ENCODE measurements around the gene SHOC1.

DNA sequence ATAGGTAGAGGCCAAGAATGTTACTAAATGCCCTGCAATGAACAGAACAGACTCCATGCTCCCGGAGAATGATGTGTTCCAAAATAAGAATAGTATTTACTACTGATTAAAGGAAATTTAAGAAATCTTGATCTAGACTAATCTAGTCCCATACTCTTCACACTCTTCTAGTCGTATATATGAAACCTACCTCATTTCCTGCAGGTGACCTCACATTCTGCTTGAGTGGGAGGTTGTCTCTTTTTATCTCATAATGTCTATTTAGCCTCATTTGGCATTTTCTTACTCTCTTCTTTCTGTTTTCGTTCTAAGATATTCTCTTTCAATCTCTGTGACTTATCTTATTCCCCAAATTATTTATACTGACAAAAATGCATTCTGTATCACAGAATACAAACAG lies 9.2 kb upstream of the SHOC1 start:
- TF ChIP-seq, protein P1, sequence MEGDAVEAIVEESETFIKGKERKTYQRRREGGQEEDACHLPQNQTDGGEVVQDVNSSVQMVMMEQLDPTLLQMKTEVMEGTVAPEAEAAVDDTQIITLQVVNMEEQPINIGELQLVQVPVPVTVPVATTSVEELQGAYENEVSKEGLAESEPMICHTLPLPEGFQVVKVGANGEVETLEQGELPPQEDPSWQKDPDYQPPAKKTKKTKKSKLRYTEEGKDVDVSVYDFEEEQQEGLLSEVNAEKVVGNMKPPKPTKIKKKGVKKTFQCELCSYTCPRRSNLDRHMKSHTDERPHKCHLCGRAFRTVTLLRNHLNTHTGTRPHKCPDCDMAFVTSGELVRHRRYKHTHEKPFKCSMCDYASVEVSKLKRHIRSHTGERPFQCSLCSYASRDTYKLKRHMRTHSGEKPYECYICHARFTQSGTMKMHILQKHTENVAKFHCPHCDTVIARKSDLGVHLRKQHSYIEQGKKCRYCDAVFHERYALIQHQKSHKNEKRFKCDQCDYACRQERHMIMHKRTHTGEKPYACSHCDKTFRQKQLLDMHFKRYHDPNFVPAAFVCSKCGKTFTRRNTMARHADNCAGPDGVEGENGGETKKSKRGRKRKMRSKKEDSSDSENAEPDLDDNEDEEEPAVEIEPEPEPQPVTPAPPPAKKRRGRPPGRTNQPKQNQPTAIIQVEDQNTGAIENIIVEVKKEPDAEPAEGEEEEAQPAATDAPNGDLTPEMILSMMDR (conservative IDR thresholded peaks at IDR 0.05; ENCODE audit: low read depth, low read length): no peak
- TF ChIP-seq POLR2A (IDR thresholded peaks at IDR 0.05; ENCODE audit: low read depth, low read length) (no peak), NFE2L2 (IDR thresholded peaks at IDR 0.05; ENCODE audit: low read depth, low read length) (no peak), CEBPB (IDR thresholded peaks at IDR 0.05; ENCODE audit: low read depth, low read length) (no peak), RAD21 (IDR thresholded peaks at IDR 0.05; ENCODE audit: low read length) (no peak), CHD1 (IDR thresholded peaks at IDR 0.05; ENCODE audit: low read depth, low read length) (no peak), MXI1 (IDR thresholded peaks at IDR 0.05; ENCODE audit: borderline replicate concordance, low read depth, low read length) (no peak), RFX5 (IDR thresholded peaks at IDR 0.05; ENCODE audit: low read depth, low read length) (no peak), RCOR1 (IDR thresholded peaks at IDR 0.05; ENCODE audit: insufficient replicate concordance, low read length) (no peak)
- TF ChIP-seq, protein P2, sequence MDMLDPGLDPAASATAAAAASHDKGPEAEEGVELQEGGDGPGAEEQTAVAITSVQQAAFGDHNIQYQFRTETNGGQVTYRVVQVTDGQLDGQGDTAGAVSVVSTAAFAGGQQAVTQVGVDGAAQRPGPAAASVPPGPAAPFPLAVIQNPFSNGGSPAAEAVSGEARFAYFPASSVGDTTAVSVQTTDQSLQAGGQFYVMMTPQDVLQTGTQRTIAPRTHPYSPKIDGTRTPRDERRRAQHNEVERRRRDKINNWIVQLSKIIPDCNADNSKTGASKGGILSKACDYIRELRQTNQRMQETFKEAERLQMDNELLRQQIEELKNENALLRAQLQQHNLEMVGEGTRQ (IDR thresholded peaks at IDR 0.05; ENCODE audit: low read depth, low read length): no peak
- TF ChIP-seq, protein P3, sequence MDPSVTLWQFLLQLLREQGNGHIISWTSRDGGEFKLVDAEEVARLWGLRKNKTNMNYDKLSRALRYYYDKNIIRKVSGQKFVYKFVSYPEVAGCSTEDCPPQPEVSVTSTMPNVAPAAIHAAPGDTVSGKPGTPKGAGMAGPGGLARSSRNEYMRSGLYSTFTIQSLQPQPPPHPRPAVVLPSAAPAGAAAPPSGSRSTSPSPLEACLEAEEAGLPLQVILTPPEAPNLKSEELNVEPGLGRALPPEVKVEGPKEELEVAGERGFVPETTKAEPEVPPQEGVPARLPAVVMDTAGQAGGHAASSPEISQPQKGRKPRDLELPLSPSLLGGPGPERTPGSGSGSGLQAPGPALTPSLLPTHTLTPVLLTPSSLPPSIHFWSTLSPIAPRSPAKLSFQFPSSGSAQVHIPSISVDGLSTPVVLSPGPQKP (IDR thresholded peaks at IDR 0.05; ENCODE audit: borderline replicate concordance, low read depth, low read length): no peak

Measured in IMR-90 (cell line).